Activated CD4-positive, alpha-beta T cell treated with anti-CD3 and anti-CD28 coated beads for 48 hours (primary cell): Measurements from ENCODE around the gene IL5RA.

Experiments used
- DNase-seq: peaks from one replicate; pipeline ENCODE4 v3.0.0-alpha.2; 2020

IL5RA gene

DNA sequence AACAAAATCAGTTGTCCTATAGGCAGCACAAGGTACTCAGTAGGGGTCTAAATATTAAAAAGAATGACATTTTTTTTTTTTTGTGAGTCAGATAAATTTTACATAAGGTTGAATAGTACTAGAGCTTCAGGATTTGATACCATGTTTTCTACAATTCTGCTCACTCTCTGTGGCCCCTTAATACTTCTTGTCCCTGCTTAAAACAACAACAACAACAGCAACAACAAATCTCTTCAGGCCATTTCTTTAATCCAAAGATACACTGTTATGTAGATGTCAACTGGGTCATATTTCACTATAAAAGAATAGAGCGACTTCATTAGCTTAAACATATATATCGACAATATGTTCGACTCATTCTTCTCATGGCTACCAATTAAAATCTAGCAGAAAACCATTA, 3.0 kb downstream of the IL5RA start:
- no peak for DNase-seq

DNA sequence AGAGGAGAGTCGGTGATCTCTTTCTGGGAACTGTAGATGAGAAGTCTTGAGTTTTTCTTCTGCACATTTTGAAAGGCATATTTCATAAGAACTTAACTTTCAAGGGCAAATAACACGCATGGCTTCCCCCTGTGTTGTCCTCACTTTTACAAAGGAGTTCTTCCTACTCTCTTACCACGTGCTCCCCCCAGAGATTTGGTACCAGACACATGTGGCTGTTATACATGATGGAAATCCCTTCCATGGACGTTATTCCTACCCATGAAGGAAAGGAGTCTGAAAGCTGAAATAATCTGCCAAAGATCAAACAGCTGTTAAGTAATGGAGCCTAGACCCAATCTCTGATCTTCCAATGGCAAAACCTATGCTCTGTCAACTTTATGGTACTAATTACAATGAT, 4.4 kb downstream of the IL5RA start:
- no peak for DNase-seq

DNA sequence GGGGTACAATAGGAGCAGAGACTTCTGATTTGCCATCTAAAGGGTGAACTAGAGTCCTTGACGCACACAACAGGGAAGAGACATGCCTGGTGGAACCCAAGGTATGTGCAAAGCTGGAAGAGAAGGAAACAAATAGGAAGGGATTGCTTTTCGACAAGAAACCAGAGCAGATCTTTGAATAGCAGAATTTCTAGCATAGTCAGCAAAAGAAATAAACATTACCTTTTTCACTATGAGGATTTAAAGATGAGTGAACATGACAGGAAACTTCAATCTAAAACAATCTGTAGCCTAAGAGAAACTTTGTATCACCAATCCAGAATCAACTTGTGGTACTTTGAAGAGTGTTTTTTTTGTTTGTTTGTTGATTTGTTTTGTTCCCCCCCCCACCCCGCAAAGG, 4.9 kb downstream of the IL5RA start:
- DNase-seq: no peak

DNA sequence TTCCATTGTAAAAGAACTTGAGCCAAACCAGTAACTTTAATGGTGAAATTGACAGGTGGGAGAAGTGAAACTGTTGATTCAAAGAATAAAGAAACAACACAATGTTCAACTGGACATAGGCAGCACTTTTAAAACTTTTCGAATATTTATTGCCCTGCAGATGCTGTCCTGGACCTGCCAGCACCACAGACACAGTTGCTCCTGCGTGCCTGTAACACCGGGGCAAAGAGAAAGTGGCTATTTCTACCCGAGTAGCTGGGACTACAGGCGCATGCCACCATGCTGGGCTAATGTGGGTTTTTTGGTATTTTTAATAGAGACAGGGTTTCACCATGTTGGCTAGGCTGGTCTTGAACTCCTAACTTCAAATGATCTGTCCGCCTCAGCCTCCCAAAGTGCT, 7.4 kb downstream of the IL5RA start:
- no peak for DNase-seq

DNA sequence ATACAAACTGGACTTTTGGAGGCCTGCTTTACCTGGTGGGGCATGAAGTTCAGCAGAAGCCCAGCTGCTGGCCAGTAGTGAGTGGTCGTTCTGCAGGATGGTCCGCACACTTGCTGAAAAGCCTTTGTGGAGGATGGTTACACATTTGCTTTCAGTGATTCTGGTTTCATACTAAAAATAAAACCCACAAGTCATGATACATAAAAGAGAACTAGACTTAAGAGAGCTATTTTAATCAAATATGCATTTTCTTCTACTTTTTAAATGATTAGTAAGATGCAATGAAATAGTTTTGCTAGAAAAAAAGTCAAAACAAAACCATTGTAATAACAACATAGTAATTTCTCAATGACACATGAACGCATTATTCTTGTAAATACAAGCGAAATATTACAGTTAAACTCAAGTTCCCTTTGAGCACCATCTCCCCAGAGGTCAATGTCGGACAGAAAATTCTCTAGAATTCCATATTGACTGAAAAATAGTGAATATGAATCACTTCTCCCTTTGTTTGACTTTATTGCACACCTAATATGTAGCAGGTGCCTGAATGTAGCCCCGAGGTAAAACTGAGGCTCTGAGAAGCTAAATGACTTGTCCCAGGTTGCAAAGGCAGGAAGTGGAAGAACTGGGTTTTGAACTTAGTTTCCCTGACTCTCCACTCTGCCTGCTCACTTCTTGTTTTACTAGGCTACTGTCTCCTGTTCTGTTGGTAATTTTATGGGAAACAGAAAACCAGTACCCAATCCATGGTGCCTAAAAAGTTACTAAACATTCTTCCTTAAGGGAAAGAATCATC, 8.3 kb downstream of the IL5RA start:
- DNase-seq: no peak

DNA sequence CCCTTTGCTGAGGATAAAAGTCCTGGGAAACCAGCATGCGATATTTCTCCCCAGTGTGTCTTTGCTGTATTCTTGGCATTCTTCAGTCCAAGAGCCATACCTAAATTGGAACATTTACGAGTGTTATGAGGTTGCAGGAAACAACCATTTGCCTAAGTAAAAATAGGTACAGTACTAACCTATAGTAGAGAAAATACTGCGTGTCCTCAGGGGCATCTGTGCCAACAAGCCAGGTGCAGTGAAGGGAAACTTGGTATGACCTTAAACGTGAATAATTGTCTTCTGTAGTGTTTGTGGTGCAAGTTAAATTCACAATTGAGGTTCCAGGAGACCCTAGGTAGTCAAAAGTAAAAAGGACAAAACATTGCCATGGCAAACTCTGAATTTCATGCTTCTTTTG, 12.2 kb downstream of the IL5RA start:
- no peak for DNase-seq

DNA sequence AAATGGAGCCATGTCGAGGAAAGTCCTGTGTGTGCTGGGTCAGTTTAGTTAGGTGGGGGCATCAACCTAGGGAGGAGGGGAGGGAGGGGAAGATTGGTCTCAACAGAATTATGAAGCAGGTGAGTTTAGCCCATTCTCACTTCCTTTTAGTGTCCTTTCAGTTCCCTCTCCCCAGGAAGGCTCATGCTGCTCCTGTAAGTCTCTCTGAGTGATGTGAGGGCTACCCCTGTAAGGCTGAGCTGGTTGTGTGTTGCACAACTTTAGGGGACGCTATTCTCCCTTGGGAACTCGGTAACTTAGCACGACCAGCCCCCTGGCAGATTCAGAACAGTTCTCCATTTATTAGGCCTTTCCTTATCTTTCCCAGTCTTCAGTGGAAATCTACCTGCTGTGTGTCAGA, 21.2 kb downstream of the IL5RA start:
- no peak for DNase-seq

DNA sequence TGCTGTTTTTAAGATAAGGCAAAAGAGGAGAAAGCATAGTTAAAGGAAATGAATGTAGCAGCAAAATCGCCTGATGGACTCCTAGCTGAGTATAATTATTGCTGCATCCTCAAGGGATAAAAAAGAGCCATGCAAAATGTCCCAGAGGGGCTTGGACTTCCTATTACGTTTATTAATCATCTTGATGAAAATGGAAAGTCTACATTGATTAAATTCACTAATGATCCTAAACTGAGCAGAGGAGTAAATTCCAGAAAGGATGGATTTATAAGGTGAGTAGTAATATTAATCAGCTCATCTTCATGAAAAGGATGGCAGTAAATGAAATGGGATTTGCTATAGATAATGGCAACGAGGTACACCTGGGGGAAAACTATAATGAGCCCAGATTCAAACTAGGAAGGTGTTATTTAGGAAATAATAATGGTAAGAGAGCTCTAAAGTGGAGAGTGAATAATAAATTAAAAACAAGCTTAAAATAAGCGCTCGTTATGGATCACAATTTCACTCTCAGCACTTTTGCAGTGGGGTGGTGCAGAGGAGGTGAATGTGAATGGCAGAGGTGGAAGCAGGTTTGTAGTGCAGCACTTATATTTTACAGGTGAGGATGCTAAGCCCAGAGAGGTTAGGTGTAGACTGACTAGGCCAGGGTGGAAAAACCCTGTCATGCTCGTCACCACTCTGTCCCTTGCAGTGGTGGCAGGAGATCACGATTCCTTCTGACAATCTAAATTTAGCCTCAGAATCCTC, 22.3 kb downstream of the IL5RA start:
- no peak for DNase-seq

DNA sequence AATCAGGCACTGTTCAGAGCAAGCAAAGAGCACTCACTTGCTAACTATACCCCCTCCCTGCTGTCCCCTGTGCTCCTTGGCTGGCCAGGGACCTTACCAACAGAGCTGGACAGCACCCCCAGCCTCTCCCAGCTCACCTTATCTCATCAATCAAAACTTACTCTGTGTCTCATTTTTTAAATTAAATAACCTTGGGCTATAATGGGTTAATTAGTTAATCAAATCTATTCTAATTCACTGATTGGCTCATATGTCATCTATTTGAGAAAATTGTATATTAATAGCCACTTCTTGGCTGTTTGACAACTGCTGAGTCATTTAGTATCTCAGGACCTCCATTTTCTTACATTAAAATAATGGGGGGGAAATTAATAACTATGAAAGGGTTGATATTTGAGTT, 22.9 kb downstream of the IL5RA start:
- DNase-seq: no peak

DNA sequence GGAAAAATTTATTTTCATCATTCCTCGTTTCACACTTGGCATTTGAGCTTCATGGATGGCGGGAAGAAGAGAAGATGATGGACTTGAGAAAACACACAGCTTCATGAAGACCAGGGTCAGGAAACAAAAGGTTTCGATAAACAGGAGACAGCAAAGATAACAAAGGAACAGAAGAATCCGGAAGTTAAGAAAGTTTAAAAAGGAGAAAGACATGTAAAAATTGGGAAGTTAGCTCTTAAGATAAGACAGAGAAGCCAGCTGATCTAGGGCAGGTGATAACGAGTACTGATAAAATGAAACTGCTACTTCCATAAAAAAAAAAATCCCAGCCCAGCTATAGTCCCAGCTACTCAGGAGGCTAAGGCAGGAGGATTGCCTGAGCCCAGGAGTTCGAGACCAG, 23.9 kb downstream of the IL5RA start:
- no peak for DNase-seq

DNA sequence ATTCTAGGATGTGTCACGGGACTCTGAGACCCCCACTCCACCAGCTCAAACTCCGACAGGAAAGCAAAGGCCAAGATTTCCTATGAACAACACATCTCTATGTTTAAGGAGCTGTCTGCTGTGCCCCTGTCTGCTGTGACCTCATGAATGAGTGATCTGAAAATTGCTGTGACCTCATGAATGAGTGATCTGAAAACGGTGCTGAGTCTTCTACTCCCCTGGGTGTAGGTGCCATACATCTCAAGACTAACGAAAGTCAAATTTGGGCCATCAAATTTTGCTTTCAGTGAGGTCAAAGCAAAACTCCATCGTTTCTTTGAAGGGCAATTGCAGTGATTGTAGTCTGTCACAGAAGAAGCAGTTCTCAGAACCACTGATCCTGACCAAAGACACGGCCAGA, 24.4 kb downstream of the IL5RA start:
- DNase-seq: no peak

DNA sequence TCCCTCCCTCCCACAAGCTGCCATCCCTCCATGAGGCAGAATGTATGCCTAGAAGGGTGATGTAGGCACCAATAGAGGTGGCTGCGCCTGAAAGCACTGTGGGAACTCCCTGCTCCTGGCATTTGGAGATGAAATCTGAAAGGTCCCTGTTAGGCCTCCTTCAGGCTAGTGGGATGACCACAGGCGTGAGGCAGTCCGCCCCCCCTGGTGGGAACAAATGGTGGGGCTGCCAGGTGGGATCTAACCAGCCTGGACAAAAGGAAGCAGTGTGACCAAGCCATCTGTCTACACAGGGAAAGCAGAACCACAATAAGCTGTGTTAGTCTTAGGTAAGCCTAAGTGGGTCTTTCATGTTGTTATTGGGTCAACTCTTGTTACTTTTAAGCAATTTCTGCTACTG, 25.3 kb downstream of the IL5RA start:
- DNase-seq: no peak

DNA sequence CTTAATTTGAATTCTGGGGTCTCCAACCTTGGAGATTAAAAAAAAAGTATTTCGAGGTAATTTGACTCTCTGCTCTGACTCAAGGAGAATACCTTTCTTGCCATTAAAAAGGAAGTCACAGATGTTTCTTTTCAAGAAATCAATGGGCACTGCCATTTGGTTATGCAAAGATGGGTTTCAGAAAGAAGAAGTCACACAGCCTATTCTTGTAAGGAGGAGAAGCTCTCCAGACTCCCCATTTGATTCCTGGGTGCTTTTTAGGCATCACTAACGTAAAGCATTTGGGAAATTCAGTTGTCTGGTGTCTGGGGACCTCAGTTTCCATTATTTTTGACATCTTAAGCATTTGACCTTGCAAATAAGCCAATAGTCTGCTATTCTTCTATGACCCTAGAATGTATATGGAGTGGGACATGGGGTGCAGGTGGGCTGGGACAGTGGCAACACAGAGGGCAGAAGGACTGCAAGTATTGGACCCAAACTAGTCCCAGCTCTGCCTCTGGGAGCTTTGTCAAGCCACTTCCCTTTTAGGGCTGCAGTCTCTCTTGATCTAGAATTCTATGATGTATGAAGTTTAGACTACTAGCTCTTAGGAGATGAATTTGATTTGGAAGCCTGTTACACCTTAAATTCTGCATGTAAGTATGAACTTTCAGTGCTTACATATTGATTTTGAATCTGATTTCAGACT, 27.8 kb downstream of the IL5RA start:
- DNase-seq: no peak

DNA sequence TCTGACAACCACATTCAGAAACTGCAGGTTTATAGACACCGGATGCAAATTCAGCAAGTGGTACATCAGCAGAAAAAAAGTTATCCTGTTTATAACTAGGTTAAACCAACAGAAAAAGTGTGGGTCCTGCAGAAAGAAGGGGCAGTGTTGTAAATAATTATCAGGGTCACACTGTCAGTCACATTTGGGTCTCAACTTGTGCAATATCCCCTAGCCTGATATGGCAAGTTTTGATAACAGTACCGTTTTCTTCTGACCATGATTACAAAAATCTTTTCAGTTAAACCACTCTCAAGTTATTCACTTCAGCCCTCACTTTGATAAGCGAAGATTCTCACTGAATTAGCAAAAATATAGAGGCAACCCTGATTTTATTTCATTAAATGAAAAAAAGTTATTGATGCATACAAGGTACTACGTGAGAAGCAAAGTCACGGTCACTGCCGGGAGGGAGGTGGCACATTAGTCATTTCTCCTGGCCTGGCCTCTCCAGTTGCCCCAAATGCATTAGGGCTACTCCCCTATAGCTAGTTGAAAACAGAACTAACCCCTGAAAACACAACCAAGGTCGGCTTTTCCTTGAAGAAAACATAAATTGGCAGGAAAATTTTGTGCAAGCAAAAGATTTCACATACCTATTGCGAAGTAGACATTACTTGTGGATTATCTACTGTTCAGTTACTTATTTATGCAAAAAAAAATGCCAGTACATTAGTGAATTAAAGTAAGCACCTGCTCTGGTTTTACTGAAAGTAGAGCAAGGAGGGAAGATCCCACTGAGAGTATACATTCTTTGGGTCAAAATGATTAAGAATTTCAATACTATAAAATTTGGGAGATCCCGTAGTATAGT, 28.6 kb downstream of the IL5RA start:
- no peak for DNase-seq

DNA sequence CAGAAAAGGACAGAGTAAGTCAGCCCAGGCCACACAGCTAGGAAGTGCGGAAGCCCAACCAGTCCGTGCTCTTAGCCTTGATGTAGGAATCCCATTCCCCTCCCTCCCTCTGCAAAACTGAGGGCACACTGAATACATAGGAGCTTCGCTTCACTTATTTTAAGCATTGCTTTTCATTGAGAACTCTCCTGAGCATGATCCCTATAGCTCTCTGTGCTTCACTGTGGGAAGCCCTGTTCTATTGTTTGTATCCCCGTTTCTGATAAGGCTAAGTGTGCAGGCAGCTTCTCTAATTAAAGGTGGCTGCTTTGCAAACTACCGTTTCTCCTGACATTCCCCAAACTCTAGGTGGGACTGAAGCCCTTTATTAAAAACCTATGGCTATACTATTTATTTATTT, 29.9 kb downstream of the IL5RA start:
- DNase-seq: no peak

DNA sequence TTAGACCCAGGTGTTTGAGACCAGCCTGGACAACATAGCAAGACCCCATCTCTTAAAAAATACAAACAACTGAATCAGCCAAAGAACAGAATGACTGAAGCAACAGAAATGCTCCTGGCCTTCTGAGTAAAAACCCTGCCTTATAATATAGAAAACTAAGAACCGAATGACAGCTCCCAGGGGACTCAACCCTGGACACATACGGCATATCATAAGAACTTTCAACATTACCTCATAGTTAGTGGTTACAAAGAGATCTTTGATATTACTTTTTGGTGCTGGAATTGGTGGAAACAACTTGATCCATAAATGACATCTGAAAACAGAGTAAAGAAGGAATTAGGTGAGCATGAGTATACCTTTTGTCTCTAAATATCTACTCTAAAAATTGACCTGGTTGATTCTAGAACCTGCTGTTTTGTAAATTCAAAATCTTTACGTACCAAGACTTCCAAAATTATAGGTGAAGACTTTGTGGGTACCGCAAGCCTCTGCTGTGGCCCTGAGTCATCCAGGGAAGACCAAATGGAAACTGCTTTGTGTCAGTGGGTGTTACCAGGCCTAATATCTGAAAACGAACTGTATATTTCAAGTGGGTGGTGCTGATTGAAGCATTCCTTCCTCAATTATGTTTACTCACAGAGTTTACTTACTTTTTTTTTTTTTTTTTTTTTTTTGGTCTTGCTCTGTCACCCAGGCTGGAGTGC, 35.5 kb downstream of the IL5RA start:
- no peak for DNase-seq

DNA sequence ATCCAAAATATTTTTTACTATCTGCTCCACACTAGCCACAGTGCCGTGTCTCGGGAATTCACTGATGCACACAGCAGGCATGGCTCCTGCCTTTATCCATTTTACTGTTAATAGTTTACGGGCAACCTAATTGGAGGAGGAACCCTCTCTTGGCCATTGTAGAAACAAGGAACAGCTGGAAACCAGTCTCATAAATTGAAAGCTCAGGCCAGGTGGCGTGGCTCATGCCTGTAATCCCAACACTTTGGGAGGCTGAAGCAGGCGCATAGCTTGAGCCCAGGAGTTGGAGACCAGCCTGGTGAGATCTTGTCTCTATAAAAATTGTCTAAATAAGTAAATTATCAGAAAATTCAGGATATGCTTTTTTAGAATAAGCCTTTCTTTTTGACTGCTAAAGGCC, 39.0 kb downstream of the IL5RA start:
- DNase-seq: no peak

DNA sequence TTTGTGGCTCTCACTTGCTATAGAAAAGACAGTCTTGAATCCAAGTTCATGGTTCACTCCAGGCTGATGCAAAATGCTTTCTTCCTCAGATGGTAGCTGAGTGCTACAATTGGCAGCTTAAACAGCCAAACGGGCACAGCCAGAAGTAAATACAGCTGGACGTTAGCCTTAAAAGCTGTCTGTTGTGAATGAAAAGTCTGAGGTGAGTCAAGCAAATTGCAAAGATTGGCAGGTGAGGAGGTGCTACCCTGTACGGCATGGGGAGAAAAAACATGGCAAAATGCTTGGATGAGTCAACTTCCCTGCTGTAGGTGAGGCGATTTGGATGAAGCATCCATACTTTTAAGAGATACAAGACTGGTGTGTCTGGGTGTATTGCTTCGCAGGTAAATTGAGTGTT, 40.5 kb downstream of the IL5RA start:
- no peak for DNase-seq

DNA sequence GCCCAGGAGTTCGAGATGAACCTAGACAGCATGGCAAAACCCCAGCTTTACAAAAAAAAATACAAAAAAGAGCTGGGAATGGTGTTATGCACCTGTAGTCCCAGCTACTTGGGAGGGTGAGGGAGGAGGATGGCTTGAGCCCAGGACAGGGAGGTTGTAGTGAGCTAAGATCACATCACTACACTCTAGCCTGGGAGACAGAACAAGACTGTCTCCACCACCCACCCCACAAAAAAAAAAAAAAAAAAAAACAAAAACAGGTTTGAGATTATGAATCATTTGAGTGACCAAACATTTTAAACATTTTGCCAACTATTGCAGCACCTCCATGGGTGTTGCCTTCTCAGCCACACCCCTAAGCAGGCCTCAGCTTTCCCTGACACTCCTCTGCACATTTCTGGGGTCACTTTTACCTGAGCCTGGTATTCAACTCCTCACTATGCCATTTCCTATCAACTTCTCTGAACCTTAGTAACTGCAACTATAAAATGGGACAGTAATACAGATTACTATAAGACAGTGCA, 41.8 kb downstream of the IL5RA start:
- DNase-seq: no peak

DNA sequence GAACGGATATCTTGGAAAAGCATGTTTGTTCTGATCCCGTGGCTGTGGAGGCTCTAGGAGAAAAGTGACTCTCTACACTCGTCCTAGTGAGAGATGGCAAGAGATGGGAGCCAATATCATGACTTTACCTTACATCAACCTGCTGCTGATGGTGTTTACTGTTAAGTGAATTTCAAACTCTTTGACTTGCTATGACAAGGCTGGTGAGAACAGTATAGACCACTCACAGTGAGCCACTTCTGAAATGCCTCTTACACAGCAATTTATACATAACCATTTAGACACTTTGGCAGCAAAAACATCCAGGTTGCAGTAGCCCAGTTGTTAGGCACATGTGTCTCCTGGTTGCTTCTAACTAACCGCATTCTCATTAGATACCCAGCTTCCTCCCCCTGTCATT, 43.3 kb downstream of the IL5RA start:
- DNase-seq: no peak

DNA sequence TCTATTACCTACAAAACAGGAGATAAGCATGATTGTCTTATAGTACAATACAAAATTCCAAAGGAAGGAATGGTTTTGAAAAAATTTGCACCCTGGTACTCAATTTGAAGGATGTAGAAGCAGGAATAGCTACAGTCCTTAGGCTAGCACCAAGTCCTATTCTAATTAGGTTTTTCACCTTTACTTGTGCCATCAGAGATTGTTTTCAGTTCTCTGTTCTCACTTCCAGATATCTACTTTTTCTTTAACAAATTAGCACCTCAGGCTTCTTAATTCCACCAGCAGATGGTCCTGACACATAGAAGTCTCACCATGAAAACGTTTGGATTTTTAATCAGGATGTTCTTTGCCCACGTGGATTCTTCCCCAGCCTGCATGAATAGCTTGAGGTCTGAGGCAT, 43.8 kb downstream of the IL5RA start:
- no peak for DNase-seq

DNA sequence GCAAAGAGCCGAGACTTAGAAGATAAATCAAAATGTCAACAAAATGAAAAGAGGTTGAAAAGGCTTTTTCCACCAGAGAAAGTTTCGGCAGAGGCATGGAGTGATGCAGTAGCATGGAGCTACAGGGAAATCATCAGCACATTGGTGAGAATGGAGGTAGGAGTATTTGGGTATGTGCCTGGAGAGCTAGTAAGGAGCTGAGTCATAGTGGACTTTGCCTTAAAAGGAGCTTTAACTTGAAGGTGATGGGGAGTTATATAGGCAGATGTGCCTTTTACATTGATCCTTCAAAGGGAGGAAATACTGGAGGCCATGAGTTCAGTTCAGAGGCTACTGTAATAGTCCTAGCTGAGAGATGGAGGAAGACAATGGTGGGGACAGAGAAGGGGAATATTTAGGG, 44.3 kb downstream of the IL5RA start:
- no peak for DNase-seq
